HFF-Myc (cell line): ENCODE data around the gene CBLL1.

Experiments
- DNase-seq: peaks from one replicate; pipeline ENCODE4 v3.0.0-alpha.2; 2011; ENCODE audit warnings: low read depth; ENCODE audit errors: extremely low read depth
- H3K4me3 ChIP-seq: replicated peaks from 2 replicates; pipeline ENCODE4 v1.5.1; 2011; ENCODE audit warnings: low read depth, mild to moderate bottlenecking, control low read depth, low read length
- CTCF ChIP-seq: IDR thresholded peaks from 2 replicates; pipeline ENCODE4 v1.5.1; 2012; ENCODE audit warnings: mild to moderate bottlenecking, low read depth, low read length, control low read depth; ENCODE audit errors: missing control alignments

CBLL1 gene

GRCh38 chr7:107767391-107767790, 23.4 kb downstream of the CBLL1 start:
- no peak for TF ChIP-seq CTCF
- H3K4me3 ChIP-seq: no peak overlapping the region
- DNase-seq: no peak

- DNase-seq: no peak
- TF ChIP-seq CTCF: no peak
- no peak overlapping the region for H3K4me3 ChIP-seq
These were observed 24.3 kb downstream of the CBLL1 start for GRCh38 chr7:107768263-107768662.

- DNase-seq: no peak
- no peak overlapping the region for H3K4me3 ChIP-seq
- no peak for TF ChIP-seq CTCF
These were observed 29.1 kb downstream of the CBLL1 start for GRCh38 chr7:107773027-107773426.

GRCh38 chr7:107777702-107778101, 33.8 kb downstream of the CBLL1 start:
- TF ChIP-seq CTCF: no peak
- no peak overlapping the region for H3K4me3 ChIP-seq
- DNase-seq: no peak

GRCh38 chr7:107778283-107778682, 34.3 kb downstream of the CBLL1 start:
- TF ChIP-seq CTCF: no peak

GRCh38 chr7:107779647-107780099, 35.7 kb downstream of the CBLL1 start:
- H3K4me3 ChIP-seq: no peak overlapping the region
- no peak for TF ChIP-seq CTCF
- DNase-seq: no peak

More at GRCh38 chr7:107778283-107778682, 34.3 kb downstream of the CBLL1 start:
- H3K4me3 ChIP-seq: no peak overlapping the region
- DNase-seq: no peak

- no peak for DNase-seq
- no peak for TF ChIP-seq CTCF
- no peak overlapping the region for H3K4me3 ChIP-seq
These were observed 38.4 kb downstream of the CBLL1 start for GRCh38 chr7:107782374-107782773.
